GM21381 (cell line): ENCODE measurements around the gene FSTL4.

Experiments
- ATAC-seq: cut with Tn5 transposase; IDR thresholded peaks from one replicate; pipeline ENCODE4 v1.9.1; 2021; ENCODE audit warnings: mild to moderate bottlenecking, moderate library complexity; ENCODE audit not compliant: unreplicated experiment

The FSTL4 gene

GRCh38 chr5:133483406-133484090 lies 128.8 kb downstream of the FSTL4 start:
- ATAC-seq, result no peak

GRCh38 chr5:133482028-133482427 lies 130.3 kb downstream of the FSTL4 start:
- ATAC-seq, result no peak

- no peak for ATAC-seq
Observed at GRCh38 chr5:133480866-133481265, 131.5 kb downstream of the FSTL4 start.

- ATAC-seq, result no peak
Observed at GRCh38 chr5:133480366-133480765, 132.0 kb downstream of the FSTL4 start.

DNA sequence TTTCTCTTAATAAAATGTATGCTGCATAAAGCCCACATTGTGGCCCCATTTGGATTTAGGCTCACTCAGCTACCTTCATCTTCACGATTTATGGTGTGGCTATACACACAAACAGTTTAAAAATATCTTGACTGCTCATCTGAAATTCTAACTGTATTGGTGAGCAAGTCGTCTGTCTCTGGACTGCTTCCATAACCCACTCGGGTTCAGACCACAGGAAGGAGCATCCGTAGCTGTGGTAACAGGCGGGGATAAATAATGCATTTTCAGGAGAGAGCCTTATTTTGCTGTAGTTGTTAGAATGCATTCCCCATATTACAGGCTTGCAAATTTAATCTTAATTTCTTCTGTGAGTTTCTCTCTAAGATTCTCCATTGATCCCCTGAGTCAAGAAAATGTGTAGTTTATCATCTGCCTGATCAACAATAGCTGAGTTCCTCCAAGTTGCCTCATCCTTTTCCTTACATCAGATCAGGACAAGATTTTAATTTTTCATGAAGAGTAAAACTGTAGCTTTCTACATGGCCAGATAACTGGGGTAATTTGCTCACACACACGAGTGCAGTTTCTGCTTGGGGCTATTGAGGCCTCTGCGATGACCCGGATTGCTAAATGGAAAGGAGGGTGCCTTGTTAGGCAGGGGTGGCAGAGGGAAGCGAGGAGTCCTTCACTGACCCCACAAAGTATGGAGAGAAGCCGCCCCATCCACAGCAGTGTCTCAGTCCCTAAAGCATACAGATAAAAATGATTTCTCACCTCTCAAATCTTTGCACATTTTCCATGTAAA lies 133.9 kb downstream of the FSTL4 start:
- ATAC-seq, result no peak

DNA sequence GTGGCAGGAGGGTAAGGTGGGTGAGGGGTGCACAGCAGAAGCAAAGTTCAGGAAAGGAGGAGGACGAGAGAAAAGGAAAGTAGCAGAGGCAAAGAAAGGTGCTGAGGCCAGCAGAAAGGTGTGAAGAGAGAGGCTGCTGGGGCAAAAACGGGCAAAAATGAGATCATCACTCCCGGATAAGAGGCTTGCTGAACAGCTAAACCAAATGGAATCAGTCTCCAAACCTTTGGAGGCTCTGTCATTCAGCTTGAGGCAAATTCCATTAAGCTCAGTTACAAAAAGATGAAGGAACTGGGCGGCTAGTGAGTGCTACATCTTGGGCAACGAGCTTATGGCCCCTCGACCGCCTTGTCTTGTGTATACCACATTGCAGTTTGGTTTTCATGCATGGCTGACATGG lies 136.4 kb downstream of the FSTL4 start:
- ATAC-seq, result no peak

GRCh38 chr5:133474851-133475590 lies 137.3 kb downstream of the FSTL4 start:
- ATAC-seq, result no peak

- no peak for ATAC-seq
Observed at GRCh38 chr5:133473291-133473690, 139.1 kb downstream of the FSTL4 start.

DNA sequence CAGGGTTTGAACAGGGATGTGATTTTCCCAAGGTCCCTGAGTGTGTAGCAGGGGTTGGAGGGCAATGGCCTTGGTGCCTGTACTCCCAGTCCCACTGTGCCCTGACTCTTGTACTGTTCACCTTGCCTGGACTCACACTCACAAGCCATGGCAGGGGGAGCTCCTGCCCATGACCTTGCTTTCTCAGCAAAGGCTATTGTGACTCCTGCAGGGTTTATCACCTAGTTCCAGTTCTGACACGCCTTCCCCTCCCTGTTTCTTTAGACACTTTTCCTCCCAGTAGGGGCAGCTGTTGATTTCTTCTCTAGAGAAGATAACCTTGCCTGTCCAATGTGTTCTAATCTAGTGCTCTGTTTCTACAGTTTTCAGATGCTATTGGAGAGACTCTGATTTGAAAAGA lies 139.5 kb downstream of the FSTL4 start:
- no peak for ATAC-seq

DNA sequence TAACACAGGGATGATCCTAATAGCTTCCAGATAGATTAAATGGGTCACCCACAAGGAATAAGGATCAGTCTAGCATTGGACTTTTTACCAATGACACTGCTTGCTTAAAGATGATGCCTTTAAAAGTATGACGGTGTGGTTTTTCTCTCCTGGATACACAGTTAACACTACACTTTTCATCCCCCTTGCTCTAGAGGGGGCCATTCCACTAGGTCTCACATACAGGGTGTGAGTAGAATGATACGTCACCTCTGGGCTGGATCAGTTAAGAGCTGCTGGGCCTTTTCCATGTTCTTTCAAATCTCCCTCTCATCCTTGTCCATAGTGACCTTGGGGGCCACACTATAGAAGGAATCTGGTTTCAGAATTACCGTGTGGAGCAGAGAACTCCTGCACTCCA lies 140.6 kb downstream of the FSTL4 start:
- no peak for ATAC-seq

DNA sequence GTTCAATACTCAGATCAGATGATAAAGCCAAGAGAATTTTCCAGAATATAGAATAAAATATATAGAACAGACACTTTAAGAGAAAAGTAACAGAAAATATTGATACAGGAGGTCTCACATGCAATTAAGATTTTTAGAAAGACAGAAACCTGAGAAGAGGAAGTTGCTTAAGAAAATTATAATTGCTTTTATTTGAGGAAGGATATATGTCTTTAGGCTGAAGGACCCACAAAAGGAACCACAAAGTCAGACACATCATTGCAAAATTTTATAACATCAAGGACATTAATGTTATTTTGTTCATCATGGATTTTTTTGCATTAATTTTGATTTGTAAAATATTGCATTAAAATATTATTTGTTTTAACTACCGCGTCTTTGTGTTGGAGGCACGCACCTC lies 141.5 kb downstream of the FSTL4 start:
- ATAC-seq, result no peak

DNA sequence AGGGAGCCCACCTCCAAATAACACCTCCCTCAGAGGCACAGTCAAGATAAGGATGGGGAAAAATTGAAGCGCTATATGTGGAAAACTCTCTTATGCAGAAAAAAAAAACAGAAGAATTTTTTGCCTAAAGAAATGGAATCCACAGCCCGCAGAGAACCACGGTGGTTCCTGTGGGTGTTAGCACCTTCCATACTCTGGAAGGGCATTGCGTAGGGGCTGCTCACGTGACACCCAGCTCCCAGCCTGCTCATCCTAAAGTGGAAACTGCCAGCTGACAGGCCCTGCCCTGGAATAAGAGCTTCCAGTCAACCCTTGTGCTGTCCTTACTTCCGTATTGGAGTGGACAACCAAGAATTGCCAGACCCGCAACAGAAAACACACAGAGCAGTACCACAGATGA lies 142.5 kb downstream of the FSTL4 start:
- no peak for ATAC-seq

- no peak for ATAC-seq
Observed at GRCh38 chr5:133469252-133469651, 143.1 kb downstream of the FSTL4 start.

GRCh38 chr5:133468596-133468995 lies 143.7 kb downstream of the FSTL4 start:
- ATAC-seq, result no peak

- ATAC-seq, result no peak
Observed at GRCh38 chr5:133467826-133468463, 144.4 kb downstream of the FSTL4 start.

DNA sequence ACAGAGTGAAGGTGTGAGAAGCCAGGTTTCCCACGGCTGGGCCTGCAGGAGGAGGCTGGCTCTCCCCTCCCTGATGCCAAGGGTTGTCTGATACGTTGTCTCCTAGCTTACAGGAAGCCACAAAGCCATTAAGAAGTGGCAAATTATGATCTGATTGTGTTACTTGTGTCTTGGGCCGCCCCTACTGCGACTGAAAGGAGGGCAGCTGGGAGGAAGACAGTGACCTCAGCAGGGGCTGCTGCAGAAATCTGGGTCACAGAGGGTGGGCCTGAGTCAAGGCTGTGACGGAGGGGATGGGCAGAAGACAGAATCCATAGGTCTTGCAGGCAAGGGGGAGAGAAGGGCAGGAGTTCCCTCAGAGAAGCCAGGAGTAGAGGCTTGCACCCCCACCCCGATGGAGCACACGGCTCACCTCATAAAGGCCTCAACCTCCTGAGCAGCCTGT lies 145.0 kb downstream of the FSTL4 start:
- ATAC-seq, result no peak

GRCh38 chr5:133466556-133467334 lies 145.6 kb downstream of the FSTL4 start:
- ATAC-seq, result no peak

DNA sequence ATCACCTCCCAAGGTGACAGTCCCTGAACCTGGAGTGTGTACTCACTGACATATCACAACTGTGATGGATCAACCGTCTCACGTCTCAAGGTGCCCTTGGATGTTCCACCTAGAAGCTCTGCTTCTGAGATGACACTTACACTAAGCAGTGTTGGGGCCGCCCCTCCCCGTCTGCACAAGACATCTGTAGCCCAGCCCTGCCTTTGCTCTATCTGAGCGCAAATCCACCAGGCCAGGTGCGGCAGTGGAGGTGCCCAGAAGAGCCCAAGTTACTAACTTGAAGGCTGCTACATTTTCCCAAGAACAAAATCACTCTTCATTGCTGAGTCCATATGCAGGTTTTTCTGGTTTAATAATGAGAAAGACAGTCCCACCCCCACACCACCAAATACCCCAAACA lies 148.3 kb downstream of the FSTL4 start:
- no peak for ATAC-seq

- no peak for ATAC-seq
Observed at GRCh38 chr5:133461796-133462516, 150.4 kb downstream of the FSTL4 start.
